GM21723 (cell line): Measurements from ENCODE around the gene PRKAG2.

ENCODE experiments used
- ATAC-seq: cut with Tn5 transposase; IDR thresholded peaks from one replicate; pipeline ENCODE4 v1.9.1; 2021; ENCODE audit warnings: mild to moderate bottlenecking, moderate library complexity; ENCODE audit not compliant: unreplicated experiment

PRKAG2 gene

DNA sequence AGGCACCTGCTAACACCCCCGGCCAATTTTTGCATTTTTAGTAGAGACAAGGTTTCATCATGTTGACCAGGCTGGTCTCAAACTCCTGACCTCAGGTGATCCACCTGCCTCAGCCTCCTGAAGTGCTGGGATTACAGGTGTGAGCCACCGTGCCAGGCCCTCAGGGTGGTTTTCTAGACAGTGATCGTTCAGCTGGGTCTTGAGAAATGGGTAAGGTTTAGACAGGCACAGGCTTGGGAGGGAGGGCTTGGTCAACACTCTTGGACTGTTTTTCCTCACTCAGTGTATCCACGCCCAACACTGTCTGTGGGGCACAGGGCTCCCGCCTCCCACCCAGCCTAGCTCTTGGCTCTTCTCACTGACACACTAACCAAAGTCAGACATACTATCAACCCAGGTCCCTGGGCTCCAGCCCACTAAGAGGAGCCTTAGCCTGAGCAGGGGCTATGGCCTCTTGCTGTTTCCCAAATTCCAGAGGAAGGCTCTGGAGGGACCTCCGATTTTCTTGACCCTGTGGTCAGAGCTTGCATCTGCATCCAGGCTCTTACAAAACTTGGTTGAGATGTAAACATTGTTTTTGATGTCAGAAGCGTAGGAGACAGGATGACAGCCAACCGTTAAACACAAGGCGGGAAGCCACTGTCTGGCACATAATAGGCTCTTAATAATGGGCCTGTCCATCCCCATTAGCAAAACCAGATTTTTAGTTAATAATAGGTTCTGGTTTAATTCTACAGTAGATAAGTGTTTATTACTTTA, 143.9 kb downstream of the PRKAG2 start:
- no peak for ATAC-seq

DNA sequence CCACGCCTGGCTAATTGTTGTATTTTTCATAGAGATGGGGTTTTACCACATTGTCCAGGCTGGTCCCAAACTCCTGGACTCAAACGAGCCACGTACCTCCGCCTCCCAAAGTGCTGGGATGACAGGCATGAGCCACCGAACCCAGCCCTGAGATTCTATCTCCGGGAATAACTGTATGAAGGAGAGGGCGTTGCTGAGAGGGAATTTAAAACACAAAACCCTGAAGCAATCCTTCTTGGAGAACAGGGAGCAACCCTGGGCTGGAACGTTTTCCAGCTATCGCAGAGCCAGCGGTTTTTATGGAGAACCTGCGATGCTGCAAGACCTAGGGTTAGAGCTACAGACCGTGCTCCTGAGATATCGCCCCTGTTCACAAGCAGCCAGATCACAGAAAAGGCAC, 144.6 kb downstream of the PRKAG2 start:
- ATAC-seq: no peak

DNA sequence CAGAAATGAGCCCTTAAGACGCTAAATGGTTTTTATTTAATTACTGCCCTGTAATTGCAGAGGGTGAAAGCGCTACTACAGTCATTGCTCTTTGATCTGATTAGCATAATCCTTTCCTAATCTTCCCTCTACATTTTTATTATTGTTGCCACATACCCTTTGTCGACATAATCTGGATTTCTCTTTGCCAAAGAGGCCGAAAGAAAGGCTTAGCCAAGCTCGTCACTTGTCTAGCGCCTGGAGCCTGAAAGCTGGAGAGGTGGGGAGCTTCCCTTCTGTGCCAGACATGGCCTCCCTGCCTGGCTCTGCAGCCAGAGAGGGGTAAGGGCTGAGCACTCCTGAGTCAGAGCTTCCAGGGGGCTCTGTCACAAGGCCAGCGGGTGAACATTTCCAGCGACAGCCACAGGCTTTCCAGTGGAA, 145.9 kb downstream of the PRKAG2 start:
- ATAC-seq: no peak

DNA sequence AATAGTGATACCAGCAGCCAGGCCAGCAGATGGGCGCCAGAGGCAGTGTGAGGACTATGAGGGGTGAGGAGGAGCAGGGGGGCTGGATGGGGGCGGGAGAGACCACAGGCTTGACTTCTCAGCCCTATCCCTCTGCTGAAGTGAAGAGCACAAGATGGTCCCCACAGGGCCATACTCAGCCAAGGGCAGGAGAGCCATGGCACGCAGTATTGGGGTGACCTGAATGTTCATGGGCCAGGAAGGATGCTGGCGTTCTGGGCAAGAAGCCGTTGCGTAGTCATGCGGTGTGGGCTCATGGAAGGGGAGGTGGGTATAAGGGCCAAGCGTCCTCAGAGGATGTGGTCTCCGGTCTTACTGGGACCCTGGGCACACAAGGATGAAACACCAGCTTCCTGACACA, 146.3 kb downstream of the PRKAG2 start:
- no peak for ATAC-seq

DNA sequence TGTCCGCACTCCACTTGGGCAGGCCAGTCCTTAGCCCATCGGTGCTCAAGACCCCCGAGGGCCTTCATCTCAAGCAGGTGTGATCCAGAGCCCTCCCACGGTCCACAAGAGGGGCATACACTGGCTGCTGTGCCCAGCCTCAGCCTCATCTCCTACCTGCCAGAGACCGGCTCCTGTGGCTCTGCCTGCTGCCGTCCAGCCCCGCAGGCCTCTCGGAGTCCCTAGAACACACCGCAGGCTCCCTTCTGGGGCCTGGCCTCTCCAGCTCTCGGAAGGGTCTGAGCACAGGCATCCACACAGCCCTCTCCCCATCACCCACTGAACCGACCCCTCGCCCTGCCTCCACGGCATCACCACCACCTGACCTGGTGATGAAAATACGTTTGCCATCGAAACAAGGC, 147.4 kb downstream of the PRKAG2 start:
- no peak for ATAC-seq

DNA sequence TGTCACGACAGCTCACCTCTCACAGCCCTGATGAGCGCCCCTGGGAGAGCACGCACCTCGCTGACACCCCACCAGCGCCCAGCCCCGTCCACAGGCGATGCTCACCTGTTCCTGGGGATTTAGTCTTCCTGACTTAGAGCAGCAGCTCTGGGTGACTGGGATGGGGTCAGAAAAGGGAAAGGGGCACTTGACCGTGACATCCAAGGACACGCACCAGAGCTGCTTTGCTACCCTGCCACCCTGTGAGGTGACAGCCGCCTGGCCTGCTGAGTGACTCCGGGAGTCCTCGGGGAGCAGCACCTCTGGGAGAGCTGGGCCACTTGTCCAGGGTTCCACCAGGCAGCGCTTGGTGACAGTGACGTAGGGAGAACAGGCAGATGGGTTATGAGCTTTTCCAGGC, 148.2 kb downstream of the PRKAG2 start:
- ATAC-seq: no peak

DNA sequence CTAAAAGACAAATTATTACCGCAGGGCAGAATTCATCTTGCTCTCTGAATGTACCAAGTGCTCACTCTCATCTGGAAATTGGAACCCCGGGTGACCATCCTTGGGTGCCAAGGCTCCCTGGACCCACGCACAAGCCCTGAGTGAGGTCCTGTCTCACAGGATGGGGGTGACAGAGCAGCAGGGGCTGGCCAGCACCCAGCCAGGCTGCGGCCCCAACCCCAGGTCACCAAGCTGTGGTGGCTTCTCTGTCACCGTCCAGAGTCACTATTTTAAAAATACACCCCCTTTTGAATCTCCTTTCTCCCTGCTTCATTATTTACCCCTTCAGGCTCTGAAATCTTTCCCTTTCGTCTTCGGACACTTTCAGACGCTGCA, 148.6 kb downstream of the PRKAG2 start:
- ATAC-seq: no peak

DNA sequence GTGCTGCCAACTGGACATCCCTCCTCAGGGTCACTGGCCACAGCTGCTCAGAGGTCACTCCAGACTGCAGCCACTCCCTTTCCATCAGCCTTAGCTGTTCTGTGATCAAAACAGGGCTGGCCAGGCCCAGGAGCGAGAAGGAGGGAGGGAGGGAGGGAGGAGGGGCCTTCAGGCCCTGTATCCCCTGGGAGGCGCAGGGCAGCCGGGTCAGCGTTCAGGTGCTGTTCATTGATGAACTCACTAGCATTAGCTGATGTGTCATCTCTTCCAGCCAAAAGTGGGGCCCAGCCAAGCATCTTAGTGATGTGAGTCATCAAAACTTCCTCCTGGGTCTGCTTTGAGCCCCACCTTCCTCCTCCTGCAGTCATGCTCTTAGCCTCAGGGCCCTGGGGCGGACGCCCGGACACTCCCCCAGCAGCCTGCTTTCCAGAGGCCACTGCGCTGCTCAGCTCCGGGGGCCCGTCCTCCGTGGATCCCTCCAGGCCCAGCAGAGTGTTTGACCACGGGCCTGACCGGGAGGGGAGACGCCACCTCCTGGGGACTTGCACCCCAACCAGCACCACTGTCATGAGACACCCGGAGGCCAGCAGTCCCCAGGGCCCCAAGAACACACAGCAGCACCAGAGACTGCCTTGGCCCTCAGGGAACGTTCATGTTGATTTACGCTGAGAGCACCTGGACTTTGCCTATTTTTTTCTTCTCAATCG, 149.2 kb downstream of the PRKAG2 start:
- peak; percentile 71 for ATAC-seq

DNA sequence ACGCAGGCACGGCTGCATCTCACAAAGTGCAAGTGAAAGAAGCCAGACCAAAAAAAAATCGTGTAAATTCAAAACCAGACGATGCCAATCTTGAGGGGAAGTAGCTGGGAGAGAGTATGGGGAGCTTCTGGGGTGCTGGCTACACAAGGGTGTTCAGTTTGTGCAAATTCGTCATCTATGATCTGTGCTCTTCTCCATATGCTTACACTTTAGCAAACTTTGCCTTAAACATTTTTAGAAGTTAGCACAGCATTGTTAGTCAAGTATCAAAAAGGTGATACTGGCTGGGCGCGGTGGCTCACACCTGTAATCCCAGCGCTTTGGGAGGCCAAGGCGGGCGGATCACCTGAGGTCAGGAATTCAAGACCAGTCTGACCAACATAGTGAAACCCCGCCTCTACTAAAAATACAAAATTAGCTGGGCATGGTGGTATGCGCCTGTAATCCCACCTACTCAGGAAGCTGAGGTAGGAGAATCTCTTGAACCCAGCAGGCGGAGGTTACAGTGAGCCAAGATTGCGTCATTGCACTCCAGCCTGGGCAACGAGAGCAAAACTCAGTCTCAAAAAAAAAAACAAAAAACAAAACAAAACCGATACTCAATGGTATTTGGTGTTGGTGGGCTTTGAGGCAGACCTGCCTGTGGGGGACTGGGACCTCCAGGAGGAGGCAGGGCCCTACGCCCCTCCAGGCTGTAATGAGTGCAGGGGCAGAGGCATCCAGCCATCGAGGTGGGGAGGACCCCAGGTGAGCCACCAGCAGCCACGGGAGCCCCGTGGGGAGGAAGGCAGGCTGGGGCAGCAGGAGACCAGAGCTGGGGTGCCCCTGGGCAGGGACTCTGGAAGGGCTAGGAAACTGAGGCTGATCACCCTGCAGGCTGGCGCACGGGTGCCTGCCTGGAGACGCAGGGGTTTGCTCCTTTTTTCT, 150.0 kb downstream of the PRKAG2 start:
- ATAC-seq: no peak

DNA sequence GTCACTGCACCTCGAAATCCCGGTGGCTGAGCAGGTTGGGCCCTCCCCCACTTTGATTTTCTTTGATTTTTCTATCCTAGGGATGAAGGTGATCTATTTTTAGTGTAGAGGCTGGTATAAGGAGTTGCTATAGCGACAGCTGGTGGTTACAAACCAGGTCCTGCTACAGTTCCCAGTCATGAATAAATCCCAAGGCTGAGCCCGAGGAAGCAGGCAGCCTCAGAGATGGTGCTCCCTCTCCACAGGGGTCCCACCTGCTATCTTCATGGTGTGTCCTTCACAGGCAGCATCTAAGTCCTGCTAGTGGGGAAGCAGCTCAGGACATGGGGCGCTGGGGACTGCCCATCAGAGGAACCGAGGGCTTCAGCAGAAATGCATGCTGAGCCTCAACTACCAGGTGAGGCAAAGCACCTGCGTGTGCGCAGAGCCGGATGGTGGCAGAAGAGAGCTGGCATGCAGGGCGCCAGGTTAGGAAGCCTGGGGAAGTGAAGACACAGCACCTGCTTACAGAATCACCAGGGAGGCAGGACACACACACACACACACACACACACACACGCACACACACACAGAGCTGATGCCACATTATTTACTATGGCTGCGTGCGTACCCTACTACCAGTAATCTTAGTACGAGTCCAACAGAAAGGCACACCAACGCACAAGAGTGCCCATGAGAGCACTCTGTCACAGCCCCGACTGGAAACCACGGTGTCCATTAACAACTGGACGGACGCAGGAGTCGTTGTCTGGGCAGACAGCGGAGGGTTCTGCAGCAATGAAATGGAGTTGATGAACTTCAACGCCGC, 150.9 kb downstream of the PRKAG2 start:
- ATAC-seq: no peak

DNA sequence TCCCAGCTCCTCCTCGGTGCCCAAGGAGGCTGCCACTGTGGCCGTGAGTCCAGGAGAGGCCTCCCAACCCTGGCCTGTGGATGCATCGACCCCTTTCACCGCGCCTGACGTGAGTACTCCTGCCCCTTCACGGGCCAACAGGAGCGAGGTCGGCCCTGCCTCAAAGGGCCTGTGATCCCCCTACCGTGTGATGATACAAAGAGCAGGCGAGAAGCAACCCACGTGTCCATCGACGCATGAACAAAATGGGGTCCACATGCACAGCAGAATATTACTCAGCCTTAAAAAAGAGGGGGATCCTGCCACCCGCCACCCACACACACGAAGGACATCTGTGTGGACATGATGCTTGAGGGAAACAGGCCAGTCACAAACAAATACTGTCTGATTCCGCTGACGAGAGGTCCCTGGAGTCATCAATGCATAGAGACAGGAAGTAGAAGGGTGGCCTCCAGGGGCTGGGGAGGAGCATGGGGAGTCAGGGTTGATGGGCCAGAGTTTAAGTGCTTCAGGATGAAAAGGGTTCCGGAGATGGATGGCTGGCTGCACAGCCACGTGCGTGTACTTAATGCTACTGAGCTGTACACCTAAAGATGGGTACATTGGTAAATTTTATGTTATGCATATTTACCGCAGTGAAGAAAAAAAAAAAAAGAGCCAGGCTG, 151.9 kb downstream of the PRKAG2 start:
- no peak for ATAC-seq

DNA sequence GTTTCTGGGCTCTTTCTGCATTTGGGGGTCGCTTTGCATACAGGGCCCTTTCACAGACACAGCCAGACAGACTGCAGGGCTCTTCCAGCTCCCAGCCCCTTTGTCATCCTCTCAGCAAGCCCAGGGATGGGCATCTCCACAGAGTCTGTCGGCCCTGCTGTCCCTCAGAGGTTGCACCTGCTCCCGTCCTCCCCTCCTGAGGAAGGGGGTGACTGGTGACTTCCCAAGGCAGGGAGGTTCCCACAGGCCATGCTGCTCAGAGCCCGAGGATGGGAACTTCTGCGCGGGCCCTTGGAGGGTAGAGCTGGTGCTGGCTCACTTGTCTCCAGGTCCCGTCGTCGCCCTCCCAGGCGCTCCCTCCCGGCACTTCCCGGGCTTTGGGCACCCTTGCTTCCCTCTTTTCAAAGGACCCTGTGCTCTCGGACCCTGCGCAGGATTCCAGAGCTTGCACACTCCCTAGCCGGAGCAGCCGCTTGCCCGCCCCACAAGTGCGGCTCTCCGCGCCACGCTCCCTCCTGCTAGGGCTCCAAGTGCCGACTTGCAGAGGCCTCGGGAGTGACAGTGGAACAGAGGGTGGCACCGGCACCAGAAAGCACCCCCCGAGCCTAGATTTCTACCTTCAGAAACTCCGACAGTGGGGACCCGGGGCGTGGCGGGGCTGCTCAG, 152.5 kb downstream of the PRKAG2 start:
- no peak for ATAC-seq

DNA sequence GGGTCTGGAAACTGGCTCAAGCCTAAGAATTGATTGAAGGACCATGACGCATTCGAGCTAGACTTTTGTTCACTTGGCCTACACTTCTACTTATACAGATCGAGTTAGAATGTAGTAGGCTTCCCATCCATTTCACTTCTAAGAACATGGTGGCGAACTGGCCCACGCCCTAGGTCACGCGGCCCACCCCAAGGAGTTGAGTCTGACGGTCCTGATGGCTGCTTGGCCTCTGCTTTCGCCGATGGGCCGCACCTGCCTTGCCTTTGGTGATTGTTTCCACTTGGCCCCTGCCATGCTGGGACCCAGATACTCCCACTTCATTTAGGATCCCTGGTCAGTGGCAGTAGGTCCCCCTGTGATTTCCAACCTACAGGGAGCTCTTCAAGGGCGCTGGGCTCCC, 153.6 kb downstream of the PRKAG2 start:
- ATAC-seq: no peak

DNA sequence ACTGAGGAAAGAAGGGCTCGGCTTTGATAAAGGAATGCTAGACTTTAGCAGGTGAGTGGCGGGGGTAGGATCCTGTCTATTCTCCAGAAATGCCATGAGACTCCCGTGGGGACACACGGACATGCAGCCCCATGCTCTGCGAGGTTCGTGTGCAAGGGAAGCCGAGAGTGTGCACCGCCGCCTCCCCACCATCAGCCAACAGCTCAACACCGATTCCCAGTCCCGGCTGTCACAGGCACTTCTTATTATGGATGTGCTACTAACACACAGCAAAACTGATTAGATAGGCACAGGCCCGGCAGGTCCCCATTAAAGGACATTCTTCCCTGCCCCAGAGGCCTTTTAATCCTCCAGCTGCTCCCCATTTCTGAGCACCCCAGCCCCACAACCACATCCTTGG, 154.4 kb downstream of the PRKAG2 start:
- ATAC-seq: no peak

DNA sequence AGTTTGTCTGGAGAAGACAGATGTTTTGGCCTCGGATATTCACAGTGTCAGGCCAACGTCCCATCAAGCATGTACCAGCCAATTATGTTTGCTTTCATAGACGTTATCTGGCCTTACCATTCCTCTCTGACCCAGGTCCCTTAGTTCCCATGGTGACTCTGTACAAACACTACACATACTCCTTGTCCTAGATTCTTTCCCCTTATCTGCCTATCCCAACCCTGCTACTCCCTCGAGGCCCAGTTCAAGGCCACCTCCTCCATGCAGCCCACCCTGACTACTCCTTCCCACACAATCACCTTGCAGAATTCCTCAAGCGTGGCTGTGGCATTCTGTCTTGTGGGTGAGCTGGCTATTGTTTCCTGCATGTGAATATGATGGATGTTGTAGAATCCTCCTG, 155.2 kb downstream of the PRKAG2 start:
- ATAC-seq: no peak

DNA sequence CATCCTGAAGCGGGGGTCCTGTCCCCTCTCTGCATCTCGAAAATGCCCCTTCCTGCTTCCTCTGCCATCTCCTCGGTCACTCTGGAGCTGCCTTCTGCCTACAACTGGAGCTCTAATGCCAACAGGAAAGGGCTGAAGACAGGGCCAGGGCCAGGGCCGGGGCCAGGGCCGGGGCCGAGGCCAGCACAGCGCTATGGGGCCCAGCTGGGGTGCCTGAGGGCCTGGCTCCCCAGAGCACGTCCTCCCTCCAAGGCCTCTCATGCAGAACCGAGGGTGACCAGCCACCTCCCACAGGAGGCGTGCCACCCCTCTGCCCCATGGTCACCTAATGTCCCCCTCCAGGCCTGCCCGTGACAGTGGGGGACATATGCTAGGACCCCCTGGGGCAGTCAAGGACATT, 155.7 kb downstream of the PRKAG2 start:
- no peak for ATAC-seq

DNA sequence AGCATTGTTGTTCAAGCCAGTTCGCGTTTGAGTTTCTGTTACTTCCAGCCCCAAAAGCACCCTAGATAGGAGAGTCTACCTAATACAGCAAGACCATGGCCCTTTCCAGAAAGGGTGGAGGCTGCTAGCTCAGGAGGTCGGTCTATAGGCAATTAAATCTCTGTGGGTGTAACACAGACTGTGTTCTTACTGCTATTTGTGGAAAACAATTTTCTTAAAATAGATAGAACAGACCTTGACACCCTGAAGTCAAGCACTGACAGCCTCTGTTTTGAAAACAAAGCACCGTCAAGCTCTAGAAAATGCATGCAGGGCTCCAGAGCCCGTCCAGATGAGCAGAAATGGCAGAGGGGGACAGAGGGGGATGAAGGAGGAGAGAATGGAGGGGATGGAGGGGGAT, 156.6 kb downstream of the PRKAG2 start:
- ATAC-seq: no peak

DNA sequence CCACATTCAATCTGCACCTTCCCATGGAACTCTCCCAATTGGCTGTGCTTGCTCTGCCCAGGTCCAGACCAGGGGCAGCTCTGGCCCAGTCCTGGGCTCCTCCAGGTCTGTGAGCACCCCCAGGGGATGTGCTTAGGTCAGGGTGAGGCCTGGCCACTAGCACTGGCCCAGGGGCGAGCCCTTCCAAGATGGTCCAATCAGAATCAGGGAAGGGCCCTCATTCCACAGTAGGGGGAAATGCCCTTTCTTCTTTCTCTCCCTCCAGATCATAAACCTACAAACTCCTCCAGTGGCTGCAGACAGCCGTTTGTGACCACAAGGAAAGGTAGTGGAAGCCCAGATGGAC, 157.0 kb downstream of the PRKAG2 start:
- ATAC-seq: no peak

DNA sequence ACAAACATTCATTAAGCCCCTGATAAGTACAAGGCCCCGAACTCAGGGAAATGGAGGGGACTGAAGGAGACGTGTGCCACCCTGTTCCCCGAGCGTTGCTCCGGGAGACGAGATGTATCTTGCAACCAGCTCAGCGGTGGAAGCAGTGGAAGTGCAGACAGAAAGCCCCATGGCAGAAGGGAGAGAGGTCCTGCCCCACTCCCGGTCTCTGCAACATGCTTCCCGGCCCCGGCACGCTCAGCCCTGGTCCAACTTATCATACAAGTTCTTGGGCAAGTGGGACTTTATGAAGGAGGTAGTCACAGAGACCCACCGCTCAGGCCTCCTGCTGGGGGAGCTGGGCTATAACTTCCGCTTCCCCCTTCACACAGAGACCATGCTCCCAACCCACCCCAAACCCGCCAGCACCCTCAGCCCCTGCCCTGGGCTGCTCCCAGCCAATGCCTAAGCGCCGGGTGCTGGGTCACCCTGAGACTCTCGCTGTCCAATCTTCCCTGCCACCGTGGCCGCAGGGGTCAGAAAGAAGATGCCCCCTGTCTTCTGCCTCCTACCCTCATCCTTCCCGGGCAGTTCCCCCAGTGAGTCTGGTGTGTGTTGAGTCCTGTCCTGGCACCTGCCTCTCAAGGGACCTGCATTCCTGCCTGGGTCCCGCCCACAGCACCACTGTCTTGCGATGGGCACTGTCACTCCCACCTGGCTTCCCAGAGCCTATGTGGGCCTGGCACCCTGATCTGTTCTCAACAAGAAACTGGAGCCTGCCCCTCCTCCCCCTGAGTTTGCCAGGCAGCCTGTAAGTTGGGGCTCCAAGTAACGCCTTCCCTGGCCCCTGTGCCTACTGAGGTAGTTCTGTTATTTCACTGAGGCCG, 157.7 kb downstream of the PRKAG2 start:
- no peak for ATAC-seq
